Osteoblast (primary cell): ENCODE data around the gene ST6GALNAC2. TPM values are rescaled to one million over a fixed set of nuclear protein-coding genes. Genes with fewer than 3 reads are reported as not detected.

ENCODE experiments used
- DNase-seq: peaks from one replicate; pipeline ENCODE4 v3.0.0; 2011; ENCODE audit warnings: low spot score, mixed read lengths; ENCODE audit not compliant: insufficient read length; ENCODE audit errors: missing footprints
- H2AFZ ChIP-seq: 2 replicates; pipeline ENCODE4 v1.6.0; 2011; ENCODE audit warnings: mild to moderate bottlenecking, low read length
- H3K27ac ChIP-seq: 2 replicates; pipeline ENCODE4 v1.5.1; 2011; ENCODE audit warnings: mild to moderate bottlenecking, low read depth, low read length, moderate library complexity
- H3K27me3 ChIP-seq: 2 replicates; pipeline ENCODE4 v1.6.0; 2012; ENCODE audit warnings: mild to moderate bottlenecking, control low read depth, inconsistent platforms, low read length, moderate library complexity; ENCODE audit not compliant: insufficient read depth
- H3K36me3 ChIP-seq: 2 replicates; pipeline ENCODE4 v1.5.1; 2011; ENCODE audit warnings: mild to moderate bottlenecking, low read length, control low read depth, moderate library complexity; ENCODE audit not compliant: insufficient read depth
- H3K4me1 ChIP-seq: 2 replicates; pipeline ENCODE4 v1.5.1; 2011; ENCODE audit warnings: mild to moderate bottlenecking, low read length, control low read depth, moderate library complexity; ENCODE audit not compliant: insufficient read depth
- H3K4me2 ChIP-seq: 2 replicates; pipeline ENCODE4 v1.6.0; 2011; ENCODE audit warnings: mild to moderate bottlenecking, low read length; ENCODE audit not compliant: insufficient read depth
- H3K4me3 ChIP-seq: fragments of 200-600 bp; sonication (generic); 3 replicates; pipeline ENCODE4 v1.5.1; 2012; ENCODE audit warnings: mild to moderate bottlenecking, low read length, inconsistent platforms; ENCODE audit not compliant: insufficient read depth
- H3K79me2 ChIP-seq: 2 replicates; pipeline ENCODE4 v1.6.0; 2012; ENCODE audit warnings: mild to moderate bottlenecking, low read length, control low read depth, inconsistent platforms; ENCODE audit not compliant: insufficient read depth
- H3K9me3 ChIP-seq: 2 replicates; pipeline ENCODE4 v1.5.1; 2011; ENCODE audit warnings: low read depth, low read length, control low read depth
- H4K20me1 ChIP-seq: 2 replicates; pipeline ENCODE4 v1.6.0; 2012; ENCODE audit warnings: mild to moderate bottlenecking, low read length, control low read depth; ENCODE audit not compliant: insufficient read depth
- total RNA-seq: library from RNA; depleted of rRNA; stranded (reverse); fragments of >200 nt; gene quantifications from 2 replicates; pipeline ENCODE4 v1.2.3, GENCODE V29; 2012
- TF ChIP-seq, protein P1 (sequence below): IDR thresholded peaks from 2 replicates; pipeline ENCODE4 v1.5.1; 2011; ENCODE audit warnings: mild to moderate bottlenecking, low read depth, low read length, moderate library complexity; ENCODE audit errors: extremely low read depth

ST6GALNAC2 gene
- total RNA-seq, 1 donor: 0.36 TPM

DNA sequence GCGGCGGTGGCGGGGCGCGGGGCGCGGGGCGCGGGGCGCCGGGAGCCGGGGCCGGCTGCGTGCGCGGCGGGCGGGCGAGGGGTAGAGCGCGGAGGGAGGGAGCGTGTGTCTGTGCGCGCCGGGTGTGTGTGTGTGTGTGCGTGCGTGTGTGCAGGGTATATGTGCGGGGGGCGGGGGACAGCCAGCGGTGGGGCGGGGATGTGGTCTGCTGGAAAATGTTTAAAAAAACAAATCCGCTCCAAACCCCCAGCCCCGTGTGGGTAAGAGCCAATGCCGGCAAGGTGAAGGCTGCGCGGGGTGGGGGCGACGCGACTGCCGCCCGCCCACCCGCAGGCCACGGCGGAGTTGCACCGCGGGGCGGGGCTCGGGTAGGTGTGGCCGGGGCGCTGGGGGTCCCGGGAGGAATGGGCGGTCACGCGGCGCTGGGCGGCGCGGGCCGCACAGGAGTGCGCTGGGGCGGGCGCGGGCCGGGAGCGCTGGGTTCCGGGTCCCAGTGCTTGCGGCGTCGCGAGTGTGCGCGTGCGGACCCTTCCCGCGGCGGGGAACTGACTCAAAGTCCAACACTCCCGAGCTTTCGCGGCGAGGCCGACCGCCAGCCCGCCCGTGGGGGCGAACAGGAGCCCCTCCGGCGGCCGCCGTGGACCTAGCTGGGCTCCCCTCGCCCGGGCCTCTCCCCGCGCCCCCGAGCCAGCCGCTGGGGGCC is 47.9 kb downstream of the ST6GALNAC2 start, which contains the start of gene CYGB:
Gene CYGB, minus strand, starts transcription at position 132 of the 703 bp plus-strand sequence. CDS start 167 bp downstream, outside the sequence.
- H3K9me3 ChIP-seq: no peaks in the 10 kb centered on the region
- peak within 1 kb of the TSS; percentile 35 for H2AFZ ChIP-seq
- H4K20me1 ChIP-seq: no peaks in the 10 kb centered on the region
- TF ChIP-seq, protein P1, sequence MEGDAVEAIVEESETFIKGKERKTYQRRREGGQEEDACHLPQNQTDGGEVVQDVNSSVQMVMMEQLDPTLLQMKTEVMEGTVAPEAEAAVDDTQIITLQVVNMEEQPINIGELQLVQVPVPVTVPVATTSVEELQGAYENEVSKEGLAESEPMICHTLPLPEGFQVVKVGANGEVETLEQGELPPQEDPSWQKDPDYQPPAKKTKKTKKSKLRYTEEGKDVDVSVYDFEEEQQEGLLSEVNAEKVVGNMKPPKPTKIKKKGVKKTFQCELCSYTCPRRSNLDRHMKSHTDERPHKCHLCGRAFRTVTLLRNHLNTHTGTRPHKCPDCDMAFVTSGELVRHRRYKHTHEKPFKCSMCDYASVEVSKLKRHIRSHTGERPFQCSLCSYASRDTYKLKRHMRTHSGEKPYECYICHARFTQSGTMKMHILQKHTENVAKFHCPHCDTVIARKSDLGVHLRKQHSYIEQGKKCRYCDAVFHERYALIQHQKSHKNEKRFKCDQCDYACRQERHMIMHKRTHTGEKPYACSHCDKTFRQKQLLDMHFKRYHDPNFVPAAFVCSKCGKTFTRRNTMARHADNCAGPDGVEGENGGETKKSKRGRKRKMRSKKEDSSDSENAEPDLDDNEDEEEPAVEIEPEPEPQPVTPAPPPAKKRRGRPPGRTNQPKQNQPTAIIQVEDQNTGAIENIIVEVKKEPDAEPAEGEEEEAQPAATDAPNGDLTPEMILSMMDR: no peak
- no peak for DNase-seq
- no peaks in the 10 kb centered on the region for H3K36me3 ChIP-seq
- H3K4me2 ChIP-seq: peak within 1 kb of the TSS; percentile 78
- H3K4me1 ChIP-seq: peaks cover 19% of the 10 kb centered on the region
- peak within 1 kb of the TSS; percentile 71 for H3K4me3 ChIP-seq
- H3K79me2 ChIP-seq: peaks cover 3% of the 10 kb centered on the region
- peak within 1 kb of the TSS; percentile 37 for H3K27ac ChIP-seq
- peaks cover 18% of the 10 kb centered on the region for H3K27me3 ChIP-seq

DNA sequence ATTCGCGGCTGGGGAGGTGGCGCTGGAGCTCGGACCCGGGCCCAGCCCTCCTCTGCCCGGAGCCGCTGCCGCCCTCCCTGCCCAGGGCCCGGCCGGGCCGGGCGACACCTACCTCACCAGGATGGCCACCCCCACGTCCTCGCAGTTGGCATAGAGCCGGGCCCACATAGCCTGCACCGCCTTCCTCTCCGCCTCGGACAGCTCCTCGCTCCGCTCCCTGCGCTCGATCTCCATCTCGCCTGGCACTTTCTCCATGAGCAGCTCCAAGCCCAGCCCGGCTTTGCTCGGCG is 48.4 kb downstream of the ST6GALNAC2 start:
- peaks cover 18% of the 10 kb centered on the region for H3K27me3 ChIP-seq
- no peaks in the 10 kb centered on the region for H4K20me1 ChIP-seq
- TF ChIP-seq, protein P1: no peak
- H3K4me1 ChIP-seq: peaks cover 19% of the 10 kb centered on the region
- H3K4me3 ChIP-seq: peak overlapping the region; percentile 71
- H2AFZ ChIP-seq: peak overlapping the region; percentile 35
- no peaks in the 10 kb centered on the region for H3K36me3 ChIP-seq
- peak; percentile 99 for DNase-seq
- no peaks in the 10 kb centered on the region for H3K9me3 ChIP-seq
- H3K4me2 ChIP-seq: peak overlapping the region; percentile 78
- H3K79me2 ChIP-seq: peaks cover 3% of the 10 kb centered on the region
- H3K27ac ChIP-seq: peak overlapping the region; percentile 37

DNA sequence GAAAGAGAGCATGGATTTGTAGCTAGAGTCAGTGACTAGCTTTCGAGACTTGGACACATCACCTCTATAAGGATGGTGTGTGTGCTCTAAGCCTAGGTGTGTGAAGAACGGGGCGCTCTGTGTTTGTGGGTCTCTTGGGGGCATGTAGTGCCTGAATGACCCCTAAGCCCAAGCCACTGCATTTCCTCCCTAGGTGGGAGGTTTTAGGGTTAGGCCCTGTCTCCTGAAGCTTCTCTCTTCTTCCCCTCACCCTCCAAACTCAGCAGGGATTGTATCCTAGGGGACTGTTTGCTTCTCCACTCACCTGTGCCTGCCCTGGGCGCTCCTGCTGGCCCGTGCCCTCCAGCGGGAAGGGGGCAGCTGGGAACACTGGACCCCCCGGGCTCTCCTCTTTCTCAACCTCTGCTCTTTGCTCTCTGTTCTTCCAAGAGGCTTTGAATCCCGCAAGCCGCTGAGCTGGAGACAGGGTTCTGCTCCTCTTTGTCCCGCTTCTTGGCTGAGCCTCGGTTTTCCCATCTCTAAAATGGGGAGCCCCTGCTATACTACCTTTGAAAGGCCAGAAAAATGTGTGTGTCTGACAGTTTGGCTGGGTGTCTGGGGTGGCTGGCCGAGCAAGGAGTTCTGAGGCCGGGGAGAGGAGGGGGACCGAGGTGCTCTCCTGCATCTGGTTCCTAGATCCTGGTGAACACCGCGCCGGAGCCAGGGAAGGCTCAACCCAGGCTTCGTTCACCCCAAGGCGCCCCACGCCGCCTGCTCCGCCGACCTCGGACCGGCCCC is 49.0 kb downstream of the ST6GALNAC2 start:
- Histone ChIP-seq H2AFZ (peak overlapping the region; percentile 35), H3K4me3 (peak overlapping the region; percentile 71), H3K27me3 (peaks cover 18% of the 10 kb centered on the region), H3K79me2 (peaks cover 3% of the 10 kb centered on the region), H3K4me1 (peaks cover 20% of the 10 kb centered on the region), H4K20me1 (no peaks in the 10 kb centered on the region), H3K9me3 (no peaks in the 10 kb centered on the region), H3K27ac (peak overlapping the region; percentile 37), H3K4me2 (peak overlapping the region; percentile 78), H3K36me3 (no peaks in the 10 kb centered on the region)
- peak; percentile 83 for DNase-seq
- TF ChIP-seq, protein P1: no peak

DNA sequence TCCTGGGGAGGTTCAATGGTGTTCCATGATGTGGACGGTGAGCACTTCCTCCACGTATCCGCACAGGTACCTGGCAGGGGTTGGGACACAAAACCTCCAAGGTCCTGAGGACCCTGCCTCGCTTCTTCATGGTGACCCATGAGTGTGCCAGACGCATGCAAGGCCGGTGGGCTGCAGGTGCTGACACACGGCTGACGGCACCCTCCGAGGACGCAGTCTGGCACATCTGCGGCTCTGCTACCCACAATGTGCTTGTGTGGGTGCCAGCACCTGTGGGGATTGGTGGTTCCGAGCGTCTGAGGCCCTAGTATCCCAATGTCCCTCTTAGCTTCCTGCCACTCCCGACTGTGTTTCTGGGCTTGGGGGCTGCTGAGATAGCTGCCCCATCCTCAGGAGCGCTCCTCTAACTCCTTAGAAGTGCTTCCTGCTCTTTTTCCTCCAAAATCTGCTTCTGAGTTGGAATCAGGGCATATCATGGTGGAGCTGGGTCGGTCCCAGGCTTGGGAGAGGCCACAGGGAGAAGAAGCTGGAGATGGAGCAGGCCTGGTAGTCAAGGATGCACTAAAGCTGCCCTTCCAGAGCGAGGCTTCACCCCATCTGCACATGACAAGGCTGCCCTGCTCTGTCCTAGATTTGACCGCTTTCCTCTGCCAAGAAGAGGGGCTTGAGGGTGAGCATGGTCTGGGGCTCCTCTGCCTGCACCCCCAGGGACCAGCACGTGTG is 49.7 kb downstream of the ST6GALNAC2 start:
- H3K4me1 ChIP-seq: peaks cover 23% of the 10 kb centered on the region
- H3K4me3 ChIP-seq: peak overlapping the region; percentile 71
- no peak overlapping the region for H2AFZ ChIP-seq
- DNase-seq: peak; percentile 82
- TF ChIP-seq, protein P1: no peak
- no peaks in the 10 kb centered on the region for H4K20me1 ChIP-seq
- H3K36me3 ChIP-seq: no peaks in the 10 kb centered on the region
- H3K27me3 ChIP-seq: peaks cover 18% of the 10 kb centered on the region
- H3K79me2 ChIP-seq: peaks cover 3% of the 10 kb centered on the region
- no peaks in the 10 kb centered on the region for H3K9me3 ChIP-seq
- peak overlapping the region; percentile 78 for H3K4me2 ChIP-seq
- no peak overlapping the region for H3K27ac ChIP-seq
